ENCODE data around the gene RNPEP.
"Not testable (repeated sequence)": the region's sequence is repeated elsewhere in the genome, so short reads cannot be mapped to it uniquely, and the experiment has no call there.

RNPEP gene

DNA sequence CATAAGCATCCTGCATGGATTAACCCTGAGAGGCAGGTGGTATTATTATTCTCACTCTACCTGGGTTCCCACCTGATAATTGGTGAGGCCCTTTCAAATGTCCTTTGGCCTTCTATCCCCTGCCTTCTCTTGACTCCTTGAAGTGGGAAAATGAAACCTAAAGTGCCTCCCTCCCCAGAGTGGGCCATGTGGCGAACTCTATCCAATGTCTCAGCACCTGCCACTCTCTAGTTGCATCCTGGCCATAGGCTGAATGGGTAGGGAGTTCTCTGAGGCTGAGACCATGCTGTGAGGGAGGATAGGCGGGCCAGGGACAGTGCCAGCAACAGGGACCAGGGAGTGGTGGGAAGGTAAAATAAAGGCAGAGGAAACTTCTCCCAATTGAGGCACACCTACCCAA is 63.3 kb downstream of the RNPEP start:
- Histone ChIP-seq H3K36me3 (ENCODE audit: insufficient read depth, low read length) (no peaks in the 10 kb centered on the region), H3K9me3 (ENCODE audit: low read depth, low read length) (no peaks in the 10 kb centered on the region), H3K4me3 (no peak overlapping the region), H3K9ac (ENCODE audit: insufficient read length) (no peak overlapping the region), H3K27ac (no peak overlapping the region)
- no peak for TF ChIP-seq FOXP2 (optimal IDR thresholded peaks at IDR 0.05; ENCODE audit: control extremely low read depth, extremely low read length, insufficient read depth)
- TF ChIP-seq POLR2AphosphoS5 (IDR thresholded peaks at IDR 0.05; ENCODE audit: borderline replicate concordance, low read depth, low read length): no peak
- no peak for DNase-seq (ENCODE audit: low read depth, low spot score)

DNA sequence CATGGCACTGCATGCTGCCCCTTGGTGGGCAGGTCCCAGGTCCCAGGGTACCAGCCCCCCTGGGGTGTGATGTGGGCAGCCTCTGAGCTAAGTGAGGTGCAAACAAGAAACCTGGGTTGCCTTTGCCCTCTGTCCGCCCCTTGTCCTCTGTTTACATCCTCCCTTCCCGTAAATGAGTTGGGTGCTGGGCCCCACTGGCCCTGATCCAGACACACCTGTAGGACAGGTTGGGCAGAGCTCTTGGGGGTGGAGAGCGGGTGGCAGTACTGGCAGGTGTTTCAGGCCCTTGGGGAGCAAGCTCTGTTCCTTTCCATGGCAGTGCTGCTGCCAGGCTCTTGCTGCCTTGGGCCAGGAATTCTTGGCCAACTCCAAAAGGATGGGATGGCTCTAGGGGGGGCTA is 63.8 kb downstream of the RNPEP start:
- DNase-seq (ENCODE audit: low read depth, low spot score): no peak
- no peak overlapping the region for H3K27ac ChIP-seq
- H3K9ac ChIP-seq (ENCODE audit: insufficient read length): no peak overlapping the region
- TF ChIP-seq EZH2 (IDR thresholded peaks at IDR 0.05): no peak
- no peak for TF ChIP-seq POLR2AphosphoS5 (IDR thresholded peaks at IDR 0.05; ENCODE audit: borderline replicate concordance, low read depth, low read length)
- TF ChIP-seq FOXP2 (optimal IDR thresholded peaks at IDR 0.05; ENCODE audit: control extremely low read depth, extremely low read length, insufficient read depth): no peak
- no peaks in the 10 kb centered on the region for H3K9me3 ChIP-seq (ENCODE audit: low read depth, low read length)
- no peak overlapping the region for H3K4me3 ChIP-seq
- H3K36me3 ChIP-seq (ENCODE audit: insufficient read depth, low read length): no peaks in the 10 kb centered on the region

DNA sequence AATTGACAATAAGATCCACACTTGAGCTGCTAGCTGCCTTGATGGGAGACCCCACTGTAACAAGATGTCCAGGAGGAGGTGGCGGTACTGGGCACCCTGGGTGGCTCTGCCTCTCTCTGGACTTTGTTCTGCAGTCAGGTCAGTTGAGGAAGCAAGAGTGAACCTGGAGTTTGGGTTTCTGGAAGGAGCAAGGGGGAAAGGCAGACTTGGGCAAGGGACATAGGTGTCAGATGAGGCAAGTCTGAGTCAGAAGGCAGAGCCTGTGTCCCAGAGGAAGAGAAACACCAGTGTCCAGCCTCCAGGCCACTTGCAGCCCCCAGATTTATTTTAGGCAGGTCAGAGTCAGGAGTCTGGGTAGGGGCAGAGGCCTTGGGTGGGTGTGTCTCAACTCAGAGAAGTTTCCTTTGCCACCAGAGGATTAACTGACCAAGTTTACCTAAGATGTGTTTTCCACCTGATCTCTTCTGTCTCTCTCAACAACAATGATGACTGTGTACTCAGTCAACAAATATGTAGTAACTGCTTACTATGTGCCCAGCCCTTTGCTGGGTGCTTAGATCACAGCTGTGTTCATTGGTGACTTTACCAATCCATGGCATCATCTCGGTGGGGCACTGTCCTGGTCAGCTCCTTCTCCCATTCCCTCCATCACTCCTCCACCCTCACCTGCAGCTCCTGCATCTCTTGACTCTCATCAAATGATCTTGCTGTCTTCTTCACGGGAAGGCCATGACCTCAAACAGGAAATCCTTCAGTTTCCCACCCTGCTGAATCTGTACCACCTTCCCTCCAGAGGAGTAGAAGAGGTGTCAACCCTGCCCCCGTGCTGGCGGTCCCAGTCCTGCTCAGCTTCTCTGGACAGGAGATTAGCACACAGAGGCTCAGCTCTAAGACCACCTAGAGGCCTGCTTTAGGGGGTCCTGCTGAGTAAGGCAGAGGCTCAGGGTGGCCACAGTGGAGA is 64.6 kb downstream of the RNPEP start:
- no peak for DNase-seq (ENCODE audit: low read depth, low spot score)
- Histone ChIP-seq H3K36me3 (ENCODE audit: insufficient read depth, low read length) (no peaks in the 10 kb centered on the region), H3K27ac (no peak overlapping the region), H3K9me3 (ENCODE audit: low read depth, low read length) (no peaks in the 10 kb centered on the region), H3K9ac (ENCODE audit: insufficient read length) (no peak overlapping the region), H3K4me3 (no peak overlapping the region)
- no peak for TF ChIP-seq POLR2AphosphoS5 (IDR thresholded peaks at IDR 0.05; ENCODE audit: borderline replicate concordance, low read depth, low read length)
- no peak for TF ChIP-seq EZH2 (IDR thresholded peaks at IDR 0.05)
- TF ChIP-seq FOXP2 (optimal IDR thresholded peaks at IDR 0.05; ENCODE audit: control extremely low read depth, extremely low read length, insufficient read depth): no peak

DNA sequence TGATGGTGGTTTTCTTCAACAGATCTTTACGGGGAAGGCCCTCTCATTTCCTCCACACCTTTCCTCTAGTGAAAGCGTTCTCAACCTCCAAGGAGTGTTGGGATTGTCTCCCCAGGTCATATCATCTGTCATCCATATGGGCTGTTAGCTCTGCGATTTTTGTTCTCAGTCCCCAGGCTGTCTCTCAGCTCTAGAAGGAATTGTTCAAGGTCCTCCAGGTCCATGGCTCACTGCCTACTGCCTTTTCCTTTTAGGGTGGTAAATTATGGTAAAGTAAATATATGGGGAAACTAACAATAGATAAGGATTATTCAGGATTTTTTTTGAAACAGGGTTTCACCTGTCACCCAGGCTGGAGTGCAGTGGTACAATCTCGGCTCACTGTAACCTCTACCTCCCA is 65.5 kb downstream of the RNPEP start:
- Histone ChIP-seq H3K9me3 (ENCODE audit: low read depth, low read length) (no peaks in the 10 kb centered on the region), H3K36me3 (ENCODE audit: insufficient read depth, low read length) (no peaks in the 10 kb centered on the region), H3K9ac (ENCODE audit: insufficient read length) (no peak overlapping the region), H3K4me3 (no peak overlapping the region), H3K27ac (no peak overlapping the region)
- no peak for TF ChIP-seq POLR2AphosphoS5 (IDR thresholded peaks at IDR 0.05; ENCODE audit: borderline replicate concordance, low read depth, low read length)
- no peak for TF ChIP-seq EZH2 (IDR thresholded peaks at IDR 0.05)
- TF ChIP-seq FOXP2 (optimal IDR thresholded peaks at IDR 0.05; ENCODE audit: control extremely low read depth, extremely low read length, insufficient read depth): no peak
- DNase-seq (ENCODE audit: low read depth, low spot score): no peak

DNA sequence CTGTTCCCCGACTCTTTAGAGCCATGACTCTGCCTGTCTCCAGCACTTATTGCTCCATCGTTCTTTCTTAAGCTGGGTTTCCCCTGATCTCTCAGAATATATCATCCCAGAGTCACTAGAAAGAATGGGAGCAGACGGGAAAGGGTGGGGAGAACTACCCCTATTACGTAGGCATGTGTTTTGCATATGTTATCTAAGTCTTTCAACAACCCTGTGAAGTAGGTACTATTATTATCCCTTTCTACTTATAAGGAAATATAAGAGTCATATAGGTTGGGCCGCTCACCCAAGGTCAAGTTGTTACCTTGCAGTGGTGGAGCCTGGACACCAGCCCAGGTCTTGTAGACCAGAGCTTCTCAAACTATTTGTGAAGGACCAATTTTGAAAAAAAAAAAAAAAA is 66.7 kb downstream of the RNPEP start:
- TF ChIP-seq EZH2 (IDR thresholded peaks at IDR 0.05) (no peak), FOXP2 (optimal IDR thresholded peaks at IDR 0.05; ENCODE audit: control extremely low read depth, extremely low read length, insufficient read depth) (no peak), POLR2AphosphoS5 (IDR thresholded peaks at IDR 0.05; ENCODE audit: borderline replicate concordance, low read depth, low read length) (no peak)
- H3K9ac ChIP-seq (ENCODE audit: insufficient read length): no peak overlapping the region
- no peak for DNase-seq (ENCODE audit: low read depth, low spot score)
- no peaks in the 10 kb centered on the region for H3K9me3 ChIP-seq (ENCODE audit: low read depth, low read length)
- no peak overlapping the region for H3K4me3 ChIP-seq
- no peaks in the 10 kb centered on the region for H3K36me3 ChIP-seq (ENCODE audit: insufficient read depth, low read length)
- no peak overlapping the region for H3K27ac ChIP-seq

DNA sequence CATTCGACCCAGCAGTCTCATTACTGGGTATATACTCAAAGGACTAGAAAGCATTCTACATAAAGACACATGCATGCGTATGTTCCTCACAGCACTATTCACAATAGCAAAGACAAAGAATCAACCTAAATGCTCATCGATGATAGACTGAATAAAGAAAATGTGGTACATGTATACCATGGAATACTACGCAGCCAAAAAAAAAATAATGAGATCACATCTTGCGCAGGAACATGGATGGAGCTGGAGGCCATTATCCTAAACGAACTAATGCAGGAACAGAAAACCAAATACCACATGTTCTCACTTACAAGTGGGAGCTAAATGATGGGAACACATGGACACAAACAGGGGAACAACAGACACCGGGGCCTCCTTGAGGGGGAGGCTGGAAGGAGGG is 71.6 kb downstream of the RNPEP start:
- H3K27ac ChIP-seq: no peak overlapping the region
- no peaks in the 10 kb centered on the region for H3K36me3 ChIP-seq (ENCODE audit: insufficient read depth, low read length)
- no peaks in the 10 kb centered on the region for H3K9me3 ChIP-seq (ENCODE audit: low read depth, low read length)
- DNase-seq (ENCODE audit: low read depth, low spot score): no peak
- TF ChIP-seq POLR2AphosphoS5 (IDR thresholded peaks at IDR 0.05; ENCODE audit: borderline replicate concordance, low read depth, low read length) (no peak), EZH2 (IDR thresholded peaks at IDR 0.05) (no peak), FOXP2 (optimal IDR thresholded peaks at IDR 0.05; ENCODE audit: control extremely low read depth, extremely low read length, insufficient read depth) (no peak)
- H3K4me3 ChIP-seq: no peak overlapping the region
- no peak overlapping the region for H3K9ac ChIP-seq (ENCODE audit: insufficient read length)

DNA sequence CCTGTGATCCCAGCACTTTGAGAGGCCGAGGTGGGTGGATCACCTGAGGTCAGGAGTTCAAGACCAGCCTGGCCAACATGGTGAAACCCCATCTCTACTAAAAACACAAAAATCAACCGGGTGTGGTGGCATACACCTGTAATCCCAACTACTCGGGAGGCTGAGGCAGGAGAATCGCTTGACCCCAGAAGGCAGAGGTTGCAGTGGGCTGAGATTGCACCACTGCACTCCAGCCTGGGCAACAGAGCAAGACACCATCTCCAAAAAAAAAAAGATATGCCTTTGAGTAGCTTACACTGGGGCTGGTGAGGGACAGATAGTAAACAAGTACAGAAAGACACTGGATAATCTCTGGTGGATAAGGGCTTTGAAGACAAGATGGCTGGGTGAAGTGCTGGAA is 72.2 kb downstream of the RNPEP start:
- H3K9ac ChIP-seq (ENCODE audit: insufficient read length); DNase-seq (ENCODE audit: low read depth, low spot score); H3K27ac ChIP-seq; H3K36me3 ChIP-seq (ENCODE audit: insufficient read depth, low read length); H3K4me3 ChIP-seq; H3K9me3 ChIP-seq (ENCODE audit: low read depth, low read length): not testable (repeated sequence)
